Neural cell (in vitro differentiated cells): ENCODE data around the gene TLCD3A.

Experiments
- CTCF ChIP-seq: fragments of 450-650 bp; IDR thresholded peaks from 2 replicates; pipeline ENCODE4 v1.5.1; 2014; ENCODE audit warnings: antibody characterized with exemption, mild to moderate bottlenecking, moderate library complexity; ENCODE audit not compliant: poor library complexity, severe bottlenecking
- RAD21 ChIP-seq: fragments of 450-650 bp; conservative IDR thresholded peaks from 2 replicates; pipeline ENCODE4 v1.6.1; 2014; ENCODE audit warnings: antibody characterized with exemption, mild to moderate bottlenecking, moderate library complexity

GRCh38 chr17:726271-726919, 6.0 kb upstream of the TLCD3A start:
- TF ChIP-seq CTCF (no peak), RAD21 (no peak)
